Activated CD4-positive, alpha-beta T cell treated with anti-CD3 and anti-CD28 coated beads, Interleukin-2, amount 50 U/mL, for 48 hours (primary cell): ENCODE measurements around the gene DTD1.
"Not testable (repeated sequence)": the region's sequence is repeated elsewhere in the genome, so short reads cannot be mapped to it uniquely, and the experiment has no call there.

Source experiments
- DNase-seq, 2 experiments: peaks; one replicate each; pipeline ENCODE4 v3.0.0-alpha.2; 2020

Gene DTD1

DNA sequence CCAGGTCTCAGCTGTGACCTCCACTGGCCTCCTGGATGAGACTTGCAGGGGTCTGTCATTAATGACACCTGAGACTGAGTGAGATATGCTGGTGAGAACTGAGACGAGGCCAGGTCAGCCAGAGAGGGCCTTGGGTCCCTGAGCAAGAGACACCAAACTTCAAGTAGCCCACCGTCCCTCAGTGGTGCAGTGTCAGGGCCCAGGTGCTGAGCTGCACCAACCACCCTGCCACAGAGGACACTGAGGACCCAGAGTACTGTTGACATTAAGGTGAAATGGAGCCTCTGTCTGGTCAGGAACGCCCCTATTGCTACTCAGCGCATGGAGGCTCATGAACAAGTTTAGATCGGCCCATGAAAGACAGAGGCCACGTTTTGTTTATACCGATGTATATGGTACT lies 161.7 kb downstream of the DTD1 start:
- DNase-seq = no peak

DNA sequence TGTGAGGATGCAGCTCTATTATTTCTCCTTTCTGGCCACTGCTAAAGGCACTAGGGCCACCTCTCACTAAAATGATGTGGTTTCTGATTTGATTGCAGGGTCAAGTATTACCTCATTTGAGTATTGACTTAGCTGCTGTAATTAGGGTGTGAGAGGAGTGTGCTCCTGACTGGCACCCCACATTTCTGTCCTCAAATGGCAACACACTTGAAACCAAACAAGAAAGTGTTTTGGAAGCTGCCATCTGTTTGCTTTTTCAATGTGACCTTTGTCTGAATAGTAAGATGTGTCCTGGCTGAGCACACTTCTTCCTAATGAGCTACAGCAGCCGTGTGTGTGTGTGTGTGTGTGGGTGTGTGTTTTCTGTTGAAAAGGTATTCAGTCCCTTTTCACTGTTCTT lies 162.9 kb downstream of the DTD1 start:
- DNase-seq = no peak

DNA sequence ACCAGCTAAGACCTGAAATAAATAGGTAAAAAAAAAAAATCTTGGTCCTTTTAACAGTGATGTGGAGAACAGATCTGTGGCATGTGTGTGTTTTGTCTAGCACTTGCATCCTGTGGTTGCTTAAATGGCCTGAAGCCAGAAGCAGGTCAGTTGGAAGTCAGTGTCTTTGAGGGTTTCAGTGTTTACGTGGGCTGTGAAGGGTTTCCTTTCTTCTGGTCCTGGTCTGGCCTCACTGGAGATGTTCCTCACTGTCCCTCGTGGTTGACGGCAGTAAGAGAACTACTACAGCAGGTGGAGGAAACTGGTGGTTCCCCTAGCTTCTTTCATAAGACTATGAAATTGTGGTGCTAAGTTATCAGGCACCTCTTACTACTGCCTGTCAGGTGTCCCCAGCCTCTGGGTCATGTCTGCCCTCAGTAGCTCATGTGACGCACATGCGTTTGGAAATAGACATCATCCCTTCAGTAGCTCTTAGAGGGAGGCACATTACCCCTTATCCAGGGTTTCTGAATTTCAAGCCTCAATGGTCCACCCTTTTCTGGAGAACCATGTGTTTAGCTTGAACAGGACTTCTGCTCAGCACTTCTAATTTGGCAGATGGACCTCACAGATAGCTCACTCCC lies 166.3 kb downstream of the DTD1 start:
- DNase-seq = no peak

DNA sequence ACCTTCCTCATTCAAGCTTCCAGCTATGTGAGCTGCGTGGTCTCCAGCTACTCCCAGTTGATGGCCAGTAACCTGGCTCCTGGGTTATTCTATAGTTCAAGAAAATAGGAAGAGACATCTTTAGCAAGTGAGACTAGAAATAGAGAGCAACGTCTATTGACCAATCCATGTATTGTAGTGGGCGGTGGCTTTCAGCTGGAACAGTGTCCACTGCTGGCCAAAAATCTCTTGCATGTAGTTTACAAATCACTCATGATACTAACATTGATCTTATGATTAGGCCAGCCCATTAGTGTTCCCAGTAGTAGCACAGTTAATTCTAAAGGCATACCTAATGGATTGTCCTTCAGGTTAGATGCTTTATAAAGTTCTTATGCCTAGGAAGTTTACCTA lies 166.8 kb downstream of the DTD1 start:
- no peak for DNase-seq

DNA sequence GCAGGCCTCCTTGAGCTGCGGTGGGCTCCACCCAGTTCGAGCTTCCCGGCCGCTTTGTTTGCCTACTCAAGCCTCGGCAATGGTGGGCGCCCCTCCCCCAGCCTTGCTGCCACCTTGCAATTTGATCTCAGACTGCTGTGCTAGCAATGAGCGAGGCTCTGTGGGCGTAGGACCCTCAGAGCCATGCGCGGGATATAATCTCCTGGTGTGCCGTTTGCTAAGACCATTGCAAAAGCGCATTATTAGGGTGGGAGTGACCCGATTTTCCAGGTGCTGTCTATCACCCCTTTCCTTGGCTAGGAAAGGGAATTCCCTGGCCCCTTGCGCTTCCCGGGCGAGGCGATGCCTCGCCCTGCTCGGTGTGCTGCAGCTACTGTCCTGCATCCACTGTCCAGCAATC lies 173.0 kb downstream of the DTD1 start:
- not testable (repeated sequence) for DNase-seq

DNA sequence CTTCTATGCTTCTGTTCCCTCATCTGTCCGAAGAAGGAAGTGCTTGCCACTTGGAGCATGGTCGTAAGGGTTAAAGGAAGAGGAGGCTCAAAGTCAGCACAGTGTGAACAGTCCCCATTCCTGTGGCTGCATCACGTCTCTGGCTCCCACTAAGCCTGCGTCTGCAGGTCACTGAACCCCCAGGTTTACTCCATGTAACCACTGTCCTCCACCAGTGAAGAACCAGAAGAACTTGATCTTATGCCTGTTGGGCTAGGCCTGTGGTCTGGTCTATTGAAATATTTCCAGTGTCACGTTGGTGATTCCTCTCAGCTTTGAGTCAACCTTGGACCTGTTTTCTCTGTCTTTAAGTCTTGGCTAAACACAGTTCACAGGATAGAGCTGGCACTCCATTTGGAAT lies 179.8 kb downstream of the DTD1 start:
- no peak for DNase-seq

DNA sequence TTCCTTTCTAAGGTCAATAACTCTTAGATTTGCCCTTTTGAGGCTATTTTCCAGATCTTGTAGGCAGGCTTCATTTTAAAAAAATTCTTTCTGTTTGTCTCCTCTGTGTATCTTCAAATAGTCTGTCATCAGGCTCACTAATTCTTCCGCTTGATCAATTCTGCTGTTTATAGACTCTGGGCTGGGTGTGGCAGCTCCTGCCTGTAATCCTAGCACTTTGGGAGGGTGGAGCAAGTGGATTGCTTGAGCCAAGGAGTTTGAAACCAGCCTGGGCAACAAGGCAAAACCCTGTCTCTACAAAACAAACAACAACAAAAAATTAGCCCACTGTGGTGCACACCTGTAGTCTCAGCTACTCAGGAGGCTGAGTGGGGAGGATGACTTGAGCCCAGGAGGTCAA lies 185.7 kb downstream of the DTD1 start:
- no peak for DNase-seq

DNA sequence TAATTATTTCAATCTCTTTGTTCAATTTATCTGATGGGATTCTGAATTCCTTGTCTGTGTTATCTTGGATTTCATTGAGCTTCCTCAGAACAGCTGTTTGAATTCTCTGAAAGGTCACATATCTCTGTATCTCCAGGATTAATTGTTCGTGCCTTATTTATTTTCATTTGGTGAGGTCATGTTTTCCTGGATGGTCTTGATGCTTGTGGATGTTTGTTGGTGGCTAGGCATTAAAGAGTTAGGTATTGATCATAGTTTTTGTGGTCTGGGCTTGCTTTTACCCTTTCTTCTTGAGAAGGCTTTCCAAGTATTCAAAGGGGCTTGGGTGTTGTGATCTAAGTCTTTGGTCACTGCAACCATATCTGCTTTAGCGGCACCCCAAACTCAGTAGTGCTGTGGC lies 186.4 kb downstream of the DTD1 start:
- no peak for DNase-seq

DNA sequence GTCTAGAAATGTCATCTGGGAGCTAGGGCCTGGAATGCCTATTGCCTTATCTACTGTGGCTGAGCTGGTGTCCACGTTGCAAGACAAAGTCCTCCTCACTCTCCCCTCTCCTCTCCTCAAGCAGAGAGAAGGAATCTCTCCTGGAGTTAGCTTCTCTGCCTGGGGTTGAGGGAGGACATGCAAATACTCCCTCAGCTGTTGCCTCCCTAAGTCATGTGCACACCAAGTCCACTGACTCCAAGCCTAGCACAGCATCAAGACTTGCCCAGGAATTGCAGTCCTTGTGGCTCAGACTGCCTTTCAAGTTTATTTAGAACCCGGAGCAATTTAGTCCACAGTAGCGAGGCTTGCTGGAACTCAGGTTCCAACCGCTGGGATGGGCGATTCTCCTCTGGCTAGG lies 187.8 kb downstream of the DTD1 start:
- no peak for DNase-seq

DNA sequence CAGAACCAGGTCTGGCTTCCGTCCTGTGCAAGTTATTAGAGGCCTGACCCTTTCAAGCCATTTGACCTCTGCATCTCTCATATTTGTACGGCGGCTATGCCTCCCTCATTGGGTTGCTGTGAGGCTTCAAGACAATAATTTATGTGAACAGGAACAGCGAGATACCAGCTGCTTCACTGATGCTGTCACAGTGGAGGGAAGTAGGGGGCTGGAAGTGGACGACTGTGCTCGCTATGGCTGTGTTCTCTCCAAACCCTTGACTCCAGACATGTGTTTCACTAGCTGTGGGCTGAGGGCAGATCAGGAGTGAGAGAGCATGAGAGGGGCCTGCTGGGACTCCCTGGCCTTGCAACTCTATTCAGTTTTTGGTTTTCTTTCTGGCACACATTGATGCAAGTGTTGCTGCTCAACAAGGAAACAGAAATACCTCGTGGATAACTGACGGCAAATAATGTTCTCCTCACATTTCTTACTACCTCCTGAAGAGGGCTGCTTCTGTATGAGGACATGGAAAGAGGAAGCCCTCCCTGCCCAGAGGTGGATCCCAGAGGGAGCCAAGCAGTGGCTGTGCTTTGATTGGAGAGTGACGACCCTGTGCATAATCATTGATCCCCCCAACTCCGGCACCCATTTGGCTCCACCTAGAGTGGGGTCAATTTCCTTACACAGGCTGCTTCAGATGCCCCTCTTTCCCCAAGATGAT lies 191.0 kb downstream of the DTD1 start:
- no peak for DNase-seq

DNA sequence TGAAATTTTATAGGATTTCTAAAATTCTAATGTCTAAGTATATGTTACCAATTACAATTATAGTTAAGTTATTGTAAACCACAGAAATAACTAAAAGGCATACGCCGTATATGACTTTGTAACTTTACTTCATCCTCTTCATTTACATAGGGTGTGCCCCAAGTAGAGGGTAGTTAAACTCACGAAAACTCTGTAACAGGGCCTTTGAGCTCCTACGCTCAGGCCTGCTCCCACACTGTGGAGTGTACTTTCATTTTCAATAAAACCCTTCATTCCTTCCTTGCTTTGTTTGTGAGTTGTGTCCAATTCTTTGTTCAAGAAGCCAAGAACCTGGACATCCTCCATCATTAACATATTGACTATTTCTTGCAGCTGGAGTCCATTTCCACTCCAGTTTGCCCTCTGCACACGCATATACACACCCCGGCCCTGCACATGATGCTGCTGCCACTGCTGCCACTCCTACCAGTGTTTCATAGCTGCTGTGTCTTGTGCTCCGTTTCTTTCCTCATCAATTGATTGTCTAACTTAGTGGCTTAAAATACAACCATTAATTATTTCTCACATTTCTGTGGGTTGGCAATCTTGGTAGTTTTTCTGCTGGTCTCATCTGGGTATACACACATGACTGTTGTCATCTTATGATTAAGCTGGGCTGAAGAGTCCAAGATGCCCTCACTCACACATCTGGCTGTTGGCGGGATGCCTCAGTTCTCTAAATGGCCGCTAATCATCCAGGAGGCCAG lies 192.7 kb downstream of the DTD1 start:
- DNase-seq = no peak

DNA sequence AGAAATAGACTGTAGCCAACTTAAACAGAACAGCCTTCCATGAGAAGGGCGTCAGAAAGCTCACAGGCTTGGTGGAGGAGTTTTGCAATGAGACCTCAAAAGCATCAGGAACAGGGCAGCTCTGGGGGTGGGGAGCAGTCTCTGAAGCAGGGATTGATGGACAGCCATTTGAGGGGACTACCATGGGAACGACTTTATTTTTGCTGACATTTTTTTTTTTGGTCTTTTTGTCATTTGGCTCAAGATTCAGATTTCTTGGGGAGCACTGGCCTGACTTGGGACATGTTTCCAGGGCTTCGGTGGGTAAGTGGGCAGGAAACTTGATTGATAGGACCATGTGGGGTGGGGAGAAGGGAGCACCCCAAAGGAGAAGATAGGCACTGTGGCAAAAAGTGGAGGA lies 193.7 kb downstream of the DTD1 start:
- DNase-seq = no peak

DNA sequence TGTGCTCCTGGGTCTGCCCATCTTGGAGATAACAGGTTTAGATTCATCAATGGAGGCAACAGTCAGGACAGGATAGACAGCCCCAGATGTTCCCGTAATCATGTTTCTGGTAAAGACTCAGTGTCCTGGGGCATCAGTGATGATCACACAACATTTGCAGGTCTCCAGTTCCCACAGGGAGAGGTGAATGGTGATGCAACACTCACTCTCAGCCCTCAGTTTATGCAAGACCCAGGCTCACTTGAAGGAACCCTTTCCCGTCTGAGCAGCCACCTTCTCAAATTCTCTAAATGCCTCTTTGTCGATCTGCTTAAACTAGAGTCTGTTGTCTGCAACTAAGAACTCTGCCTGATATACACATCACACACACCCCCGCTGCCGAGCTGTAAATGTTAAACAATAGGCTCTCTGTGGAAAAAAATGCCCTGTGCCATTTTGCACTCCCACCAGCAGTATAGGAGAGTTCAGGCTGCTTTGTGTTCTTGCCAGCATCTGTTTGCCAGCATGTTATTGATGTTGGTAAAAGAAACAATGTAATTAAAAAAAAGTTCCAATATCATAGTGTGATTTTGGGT lies 195.6 kb downstream of the DTD1 start:
- no peak for DNase-seq

DNA sequence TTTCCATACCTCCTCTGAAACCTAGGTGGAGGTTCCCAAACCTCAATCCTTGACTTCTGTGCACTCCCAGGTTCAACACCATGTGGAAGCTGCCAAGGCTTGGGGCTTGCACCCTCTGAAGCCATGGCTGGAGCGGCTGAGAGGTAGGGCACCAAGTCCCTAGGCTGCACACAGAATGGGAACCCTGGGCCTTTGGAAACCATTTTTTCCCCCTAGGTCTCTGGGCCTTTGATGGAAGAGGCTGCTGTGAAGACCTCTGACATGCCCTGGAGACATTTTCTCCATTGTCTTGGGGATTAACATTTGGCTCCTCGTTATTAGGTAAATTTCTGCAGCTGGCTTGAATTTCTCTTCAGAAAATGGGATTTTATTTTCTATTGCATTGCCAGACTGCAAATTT lies 199.2 kb downstream of the DTD1 start:
- DNase-seq = not testable (repeated sequence)

DNA sequence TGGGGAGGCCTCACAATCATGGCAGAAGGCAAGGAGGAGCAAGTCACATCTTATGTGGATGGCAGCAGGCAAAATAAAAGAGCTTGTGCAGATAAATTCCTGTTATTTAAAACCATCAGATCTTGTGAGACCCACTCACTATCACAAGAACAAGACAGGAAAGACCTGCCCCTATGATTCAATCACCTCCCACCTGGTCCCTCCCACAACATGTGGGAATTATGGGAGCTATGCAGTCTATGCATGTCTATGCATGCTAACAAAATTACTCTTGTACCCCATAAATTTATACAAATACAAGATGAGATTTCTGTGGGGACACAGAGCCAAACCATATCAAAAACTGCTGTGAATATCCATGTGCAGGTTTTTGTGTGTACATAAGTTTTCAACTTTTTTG lies 200.2 kb downstream of the DTD1 start:
- DNase-seq = no peak

DNA sequence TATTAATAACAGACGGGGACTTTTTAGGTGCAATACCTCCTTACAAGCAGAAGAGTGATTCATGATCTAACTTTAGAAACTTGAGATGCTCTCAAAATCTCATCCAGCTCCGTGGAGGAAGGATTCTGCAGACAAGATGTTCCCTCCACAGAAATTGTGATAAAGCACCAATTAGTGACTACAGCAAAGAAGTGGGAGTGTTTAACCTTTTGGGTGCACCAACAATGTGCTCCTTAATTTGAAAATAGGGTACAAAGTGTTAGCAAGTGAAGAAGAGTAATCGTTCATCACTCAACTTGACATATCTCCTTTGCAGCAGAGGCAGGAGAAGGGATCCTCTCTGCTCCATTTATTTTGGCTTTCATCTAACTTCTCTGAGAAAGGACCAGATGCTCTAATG lies 202.9 kb downstream of the DTD1 start:
- DNase-seq = no peak

DNA sequence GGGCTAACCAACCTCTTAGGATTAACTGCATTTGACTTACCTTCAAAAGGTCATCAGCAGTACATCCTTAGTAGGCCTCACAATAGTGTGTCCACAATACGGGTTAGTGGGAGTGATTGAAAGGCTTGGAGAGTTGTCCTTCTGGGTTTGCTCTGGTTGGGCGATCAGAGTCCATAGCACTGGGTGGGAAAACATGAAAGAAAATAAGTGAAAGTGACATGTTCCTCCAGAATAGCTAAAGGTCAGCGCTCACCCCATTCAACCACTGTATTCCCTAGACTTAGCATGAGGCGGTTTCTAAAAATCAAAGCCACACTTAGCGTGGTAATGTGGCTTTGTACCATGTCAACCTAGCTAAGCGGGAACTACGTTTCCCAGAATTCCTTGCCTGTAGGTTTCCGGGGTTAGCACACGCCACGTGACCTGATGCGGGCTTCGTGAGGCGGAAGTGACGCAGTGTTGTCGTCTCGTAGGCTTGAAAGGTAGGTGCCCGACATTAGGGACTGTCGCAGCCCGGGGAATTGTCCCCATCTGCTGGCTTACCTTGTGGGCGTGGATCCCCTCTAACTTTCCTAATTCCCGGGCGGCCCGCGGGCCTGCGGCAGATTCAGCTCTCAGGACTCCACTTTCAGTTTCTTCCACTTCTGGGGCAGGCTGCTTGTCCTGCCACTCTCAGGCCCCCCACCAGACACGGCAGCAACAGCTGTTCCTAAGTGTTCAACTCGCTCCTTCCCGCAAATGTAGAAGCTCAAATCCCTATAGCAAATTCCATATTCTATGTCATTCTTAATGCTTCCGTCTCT lies 206.0 kb downstream of the DTD1 start:
- DNase-seq = peak; percentile 81 to 87

DNA sequence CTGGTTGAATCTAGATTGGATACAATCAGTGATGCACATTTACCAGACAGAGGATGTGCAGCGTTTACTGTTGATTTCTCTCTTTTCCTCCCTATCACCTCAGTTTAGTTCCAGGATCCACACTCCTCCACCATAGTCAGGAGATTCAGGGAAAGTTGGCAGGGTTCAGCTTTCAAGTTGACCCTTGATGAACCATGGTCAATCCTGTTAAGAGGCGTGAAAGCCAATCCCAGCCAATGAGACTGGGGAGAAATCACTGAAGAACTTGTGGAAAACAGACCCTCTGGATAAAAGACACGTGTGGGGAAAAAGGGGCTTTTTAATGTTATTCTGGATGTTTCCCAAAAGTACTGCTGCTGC lies 206.6 kb downstream of the DTD1 start:
- no peak for DNase-seq

DNA sequence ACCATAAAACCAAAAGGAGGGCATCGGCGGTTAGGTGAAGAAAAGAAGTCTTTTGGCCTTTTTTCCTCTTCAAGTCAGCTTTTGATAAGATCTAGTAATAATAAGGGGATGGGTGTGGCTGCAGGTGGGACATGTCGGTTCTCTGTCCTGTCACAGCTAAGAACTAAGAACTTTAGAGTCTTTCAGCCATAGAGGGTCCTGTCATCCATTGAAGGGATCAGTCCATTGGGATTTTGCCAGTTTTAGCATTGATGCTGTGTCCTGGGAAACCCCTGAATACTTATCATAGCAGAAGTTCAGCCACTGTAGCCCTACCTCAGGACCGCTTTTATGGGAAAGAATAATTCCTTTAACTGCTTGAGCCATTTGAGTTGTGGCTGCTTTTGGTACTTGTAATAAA lies 207.5 kb downstream of the DTD1 start:
- DNase-seq = no peak

DNA sequence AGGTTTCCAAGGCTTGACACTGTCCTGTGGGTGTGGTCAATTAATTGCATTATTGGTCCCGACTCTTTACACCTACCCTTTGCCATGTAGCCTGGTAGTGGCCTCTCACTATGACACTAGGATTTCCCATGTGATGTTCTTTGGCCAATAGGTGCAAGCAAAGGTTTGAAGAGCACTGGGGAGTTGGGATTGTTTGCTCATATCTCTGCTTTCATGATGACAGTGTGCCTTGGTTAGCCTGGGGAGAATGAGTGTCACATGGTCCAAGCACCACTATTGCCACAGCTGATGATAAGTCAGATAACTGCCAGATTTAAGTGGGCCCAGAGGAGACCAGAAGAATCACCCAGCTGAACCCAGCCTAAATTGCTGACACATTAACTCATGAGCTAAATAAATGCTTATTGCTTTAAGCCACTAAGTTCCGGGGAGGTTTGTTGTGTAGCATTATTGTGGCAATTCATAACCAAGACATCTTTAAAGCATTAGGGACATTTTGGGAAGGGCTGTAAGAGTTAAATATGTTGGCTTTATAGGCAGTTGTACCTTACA lies 208.5 kb downstream of the DTD1 start:
- no peak for DNase-seq

DNA sequence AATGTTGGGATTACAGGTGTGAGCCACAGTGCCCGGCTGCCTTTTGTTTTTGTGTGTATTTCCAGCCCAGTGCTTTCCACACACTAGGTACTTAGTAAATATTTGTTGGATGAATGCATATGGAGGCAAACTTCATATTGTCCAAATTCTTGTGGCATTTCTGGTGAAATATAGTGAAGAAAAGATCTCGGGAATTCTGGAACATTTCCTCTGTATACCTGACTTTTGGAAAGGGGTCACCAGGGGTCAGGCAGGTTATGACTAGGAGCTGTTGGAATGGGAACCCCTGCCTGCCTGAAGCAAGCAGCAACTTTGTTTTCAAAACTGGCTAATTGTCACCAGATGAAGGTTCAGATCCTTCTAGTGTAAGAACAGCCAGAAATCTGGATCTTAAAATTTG lies 213.7 kb downstream of the DTD1 start:
- DNase-seq = no peak

DNA sequence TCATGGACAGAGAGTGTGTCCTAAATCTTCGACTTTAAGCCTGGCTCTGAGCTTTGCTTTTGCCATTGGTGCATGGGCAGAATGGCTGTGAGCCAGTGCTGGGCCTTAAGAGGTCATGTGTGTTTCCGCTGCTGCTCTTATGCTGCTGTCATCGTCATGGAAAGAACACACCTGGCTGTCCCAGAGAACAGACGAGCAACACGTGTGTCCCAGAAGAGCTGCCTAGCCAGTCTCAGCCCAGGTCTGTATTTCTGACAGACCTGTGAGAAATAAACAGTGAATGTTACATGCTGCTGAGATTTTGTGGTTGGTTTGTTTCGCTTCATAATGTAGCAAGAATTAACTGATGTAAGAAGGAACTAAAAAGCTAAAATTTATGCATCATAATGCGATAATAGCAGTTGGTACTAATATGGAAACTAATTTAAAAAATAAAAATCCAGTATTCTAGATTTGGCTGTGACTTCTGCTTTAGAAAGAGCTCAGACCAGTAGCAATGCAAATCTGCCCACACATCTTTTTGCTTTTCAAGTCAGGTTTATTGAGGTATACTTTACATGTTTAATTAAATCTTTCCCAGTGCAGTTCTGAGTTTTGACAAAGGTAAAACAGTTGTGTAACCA lies 214.3 kb downstream of the DTD1 start:
- DNase-seq = no peak
